Thyroid gland (tissue), 4 donors: ENCODE measurements around the gene RNF167.

Experiments used
- CTCF ChIP-seq, 6 experiments: fragments of 200-600 bp in 3 of 6; fragments of 450-650 bp in 3 of 6; sonication (generic) in 3 of 6; IDR thresholded peaks; one replicate each; pipeline ENCODE4 v1.5.1; 2016 to 2019; ENCODE audit warnings: antibody characterized with exemption in 6 of 6, mild to moderate bottlenecking in 2 of 6, inconsistent platforms in 1 of 6, moderate library complexity in 1 of 6
- POLR2A ChIP-seq, 2 donors: fragments of 450-650 bp; IDR thresholded peaks; one replicate each; pipeline ENCODE4 v1.6.1; 2017; ENCODE audit warnings: antibody characterized with exemption in 2 of 2, mild to moderate bottlenecking in 2 of 2, moderate library complexity in 1 of 2

GRCh38 chr17:4958102-4958501 lies 18.0 kb downstream of the RNF167 start:
- TF ChIP-seq CTCF (IDR thresholded peaks at IDR 0.05), result no peak
- no peak for TF ChIP-seq POLR2A (IDR thresholded peaks at IDR 0.05)
